HG02610 (cell line): ENCODE data around the gene KIAA1958.

ENCODE experiments used
- ATAC-seq: cut with Tn5 transposase; IDR thresholded peaks from one replicate; pipeline ENCODE4 v1.9.1; 2021; ENCODE audit warnings: mild to moderate bottlenecking, moderate library complexity; ENCODE audit not compliant: unreplicated experiment

Gene KIAA1958

DNA sequence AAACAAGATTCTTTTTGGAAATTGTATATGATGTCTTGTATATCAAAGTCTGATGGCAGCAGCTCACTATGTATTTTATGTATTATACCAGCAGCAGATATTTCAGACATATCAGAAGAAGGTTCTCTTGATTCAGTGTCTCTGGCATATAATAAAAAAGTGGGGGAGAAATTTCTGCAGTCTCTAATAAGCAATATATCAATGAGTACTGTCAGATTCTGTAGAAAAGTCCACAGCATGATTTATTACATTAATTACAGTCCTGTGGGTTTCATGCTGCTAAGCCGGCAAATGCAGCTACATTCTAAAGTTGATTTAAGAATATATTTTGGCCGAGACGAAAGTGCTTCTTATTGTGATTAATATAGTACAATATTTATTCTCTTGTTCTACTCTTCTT, 113.1 kb downstream of the KIAA1958 start:
- ATAC-seq, result no peak

DNA sequence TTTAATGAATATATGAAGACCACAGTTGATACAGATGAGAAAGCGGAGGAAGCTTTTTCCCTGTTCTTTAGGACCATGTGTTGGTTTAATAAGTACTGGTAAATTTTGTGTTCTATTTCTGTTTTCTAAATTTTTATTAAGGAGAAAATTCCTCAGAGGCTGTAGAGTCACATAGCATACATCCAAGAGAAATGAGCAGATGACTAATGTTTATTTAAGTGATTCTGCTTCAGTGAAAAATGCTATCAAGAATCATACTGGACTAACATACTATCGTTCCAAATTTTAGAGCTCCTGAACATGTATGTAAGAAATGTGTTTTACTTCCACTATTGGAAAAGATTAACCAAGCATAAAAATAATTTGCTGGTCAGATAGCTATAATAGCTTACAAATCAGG, 115.0 kb downstream of the KIAA1958 start:
- ATAC-seq, result no peak

DNA sequence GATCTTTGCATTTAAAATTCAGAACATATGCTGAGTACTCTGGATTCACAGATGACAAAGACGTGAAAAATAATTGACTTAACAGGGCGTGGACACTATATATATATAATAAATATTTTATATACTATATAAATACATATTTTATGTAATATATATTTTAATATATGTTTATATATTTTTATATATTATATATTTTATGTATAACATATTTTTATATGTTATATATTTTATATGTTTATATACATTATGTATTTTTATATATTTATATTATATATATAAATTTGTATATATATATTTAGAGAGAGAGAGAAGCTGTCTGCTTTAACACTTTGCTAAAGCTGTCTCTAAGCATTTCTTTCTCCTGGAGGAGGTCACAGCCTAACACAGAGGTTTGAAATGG, 118.2 kb downstream of the KIAA1958 start:
- ATAC-seq, result no peak

DNA sequence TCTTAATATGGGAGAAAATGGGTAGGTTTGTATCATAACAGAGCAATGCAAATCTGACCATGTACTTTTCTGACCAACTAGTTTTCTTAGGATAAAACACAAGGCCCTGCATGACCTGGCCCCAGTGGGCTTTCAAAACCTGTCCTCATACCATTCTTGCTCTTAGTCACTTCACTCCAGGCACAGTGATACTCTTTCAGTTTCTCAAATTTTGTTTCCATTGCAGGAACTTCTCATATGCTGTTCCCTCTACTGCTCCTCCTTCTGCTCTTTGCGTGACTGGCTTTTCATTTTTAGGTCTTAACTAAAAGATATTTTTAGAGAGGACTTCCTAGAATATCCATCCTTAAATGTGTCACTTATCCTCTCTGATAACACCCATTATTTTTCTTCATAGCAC, 118.9 kb downstream of the KIAA1958 start:
- ATAC-seq, result peak; percentile 94

DNA sequence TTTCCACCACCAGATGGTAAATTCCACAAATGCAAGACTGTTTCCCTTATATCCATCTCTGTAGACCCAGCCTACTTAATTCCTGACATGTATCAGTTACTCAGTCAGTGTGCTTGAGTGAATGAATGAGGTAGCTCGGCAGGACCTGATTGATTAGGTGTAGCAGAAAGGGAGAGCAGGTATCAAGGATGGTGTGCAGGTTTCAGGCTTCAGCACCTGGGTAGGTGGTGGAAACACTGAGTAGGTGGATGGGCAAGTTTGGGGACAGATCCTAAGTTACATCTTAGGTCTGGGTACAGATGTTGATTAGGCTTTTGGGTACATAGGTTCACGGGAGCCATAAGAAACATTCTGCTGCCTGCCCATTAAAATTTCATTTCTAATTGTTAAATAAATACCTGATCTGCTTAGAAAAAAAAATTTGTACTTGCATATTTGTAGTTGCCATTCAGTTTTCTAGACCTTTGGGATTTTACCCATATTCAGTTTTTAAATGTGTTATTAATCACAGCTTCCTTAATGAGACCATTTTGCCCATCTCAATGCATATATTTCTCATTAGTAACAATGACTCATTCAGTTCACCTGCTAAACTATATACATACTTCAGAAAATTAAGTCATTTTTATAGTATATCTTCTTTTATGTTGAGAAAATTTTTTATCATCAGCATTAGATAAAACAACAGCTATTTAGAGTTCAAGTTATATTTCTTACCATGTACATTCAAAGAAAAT, 119.5 kb downstream of the KIAA1958 start:
- ATAC-seq, result peak; percentile 26

DNA sequence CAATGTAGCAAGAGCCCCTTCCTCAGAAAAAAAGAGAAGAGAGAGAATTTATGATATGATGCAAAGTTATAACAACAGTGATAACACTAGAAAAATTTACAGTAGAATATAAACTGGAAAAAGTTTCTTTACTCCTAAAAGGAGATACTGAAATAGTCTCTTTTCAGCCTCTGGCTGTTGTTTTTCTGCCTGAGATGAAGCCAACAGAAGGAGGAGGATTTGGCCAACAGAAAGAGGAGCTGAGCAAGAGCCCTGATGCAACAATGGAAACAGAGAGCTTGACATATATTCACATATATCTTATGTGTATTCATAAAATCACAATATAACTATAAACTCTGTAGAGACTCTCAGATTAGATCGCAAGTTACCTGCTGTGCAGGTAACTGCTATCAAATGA, 122.2 kb downstream of the KIAA1958 start:
- no peak for ATAC-seq

DNA sequence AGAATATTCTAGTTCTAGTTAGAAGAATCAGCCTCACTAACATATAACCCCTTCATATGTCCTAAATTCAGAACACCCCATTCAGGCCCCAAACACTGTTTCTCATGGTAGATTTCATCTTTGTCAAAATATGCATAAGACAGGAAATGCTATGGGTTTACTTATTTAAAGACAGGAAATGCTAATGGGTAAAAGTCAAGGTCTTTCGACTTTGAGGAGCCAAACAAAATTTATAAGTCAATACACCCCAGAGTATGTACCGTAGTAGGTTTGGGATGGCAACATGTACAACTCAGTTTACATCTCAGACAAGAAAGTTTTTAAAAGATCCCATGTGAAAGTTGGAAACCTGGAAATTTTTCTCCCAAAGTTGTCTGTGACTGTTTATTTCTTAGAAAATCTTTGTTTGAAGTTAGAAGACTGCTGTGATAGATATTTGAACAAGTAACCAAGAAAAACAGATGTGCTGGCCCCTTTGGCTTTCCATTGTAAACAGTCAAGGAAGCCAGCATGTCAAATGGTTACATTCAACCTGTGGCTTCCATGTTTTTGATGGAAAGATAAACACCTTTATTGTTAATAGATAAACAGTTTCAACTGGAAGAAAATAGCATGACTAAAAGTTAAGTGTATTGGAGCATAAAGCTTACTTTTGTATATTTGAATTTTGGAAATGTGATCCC, 129.1 kb downstream of the KIAA1958 start:
- ATAC-seq, result no peak

DNA sequence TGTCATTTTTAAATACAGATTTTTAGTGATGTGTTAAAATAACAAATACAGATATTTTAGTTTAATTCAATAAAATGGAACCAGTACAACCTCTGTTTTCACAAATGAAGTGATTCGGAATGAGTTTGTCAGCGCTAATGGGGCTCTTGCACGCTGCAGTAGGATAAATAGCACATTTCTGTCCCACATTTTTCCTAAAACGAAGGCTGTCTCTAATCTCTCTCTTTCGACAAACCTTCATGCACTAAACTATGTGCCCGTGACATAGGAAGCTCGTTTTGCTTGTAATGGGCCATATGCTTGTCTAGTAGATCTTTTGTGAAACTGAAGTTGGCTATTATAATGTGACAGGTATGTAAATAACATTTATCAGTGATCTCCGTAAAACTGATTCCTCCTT, 130.7 kb downstream of the KIAA1958 start:
- no peak for ATAC-seq

DNA sequence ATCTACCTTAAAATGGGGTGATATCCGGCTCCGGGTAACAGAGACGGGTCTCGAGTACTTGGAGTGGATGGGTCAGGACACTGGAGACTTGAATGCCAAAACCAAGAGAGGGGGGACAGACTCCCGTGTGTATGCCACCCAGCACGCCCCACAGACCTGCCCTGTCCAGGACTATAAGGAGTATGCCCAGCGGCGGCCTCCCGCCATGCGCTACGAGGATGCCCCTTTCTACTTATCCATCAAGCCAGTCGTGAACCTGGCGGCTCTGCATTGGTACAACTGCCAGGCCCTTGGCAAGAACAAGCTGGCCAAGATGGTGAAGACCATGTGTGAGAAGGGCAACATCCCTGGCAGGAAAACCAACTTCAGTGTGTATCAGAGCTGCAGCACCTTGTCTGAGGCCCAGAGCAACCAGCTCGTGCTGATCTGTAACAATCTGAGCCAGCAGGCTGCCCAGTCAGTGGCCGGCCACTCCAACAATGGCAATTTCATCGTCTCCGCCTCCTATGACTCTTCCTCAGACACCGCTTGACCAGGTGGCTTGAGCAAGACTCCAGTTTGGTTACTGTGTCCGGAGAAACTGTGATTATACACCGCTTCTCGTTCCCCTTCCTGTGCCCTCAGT, 131.9 kb downstream of the KIAA1958 start:
- ATAC-seq, result no peak

DNA sequence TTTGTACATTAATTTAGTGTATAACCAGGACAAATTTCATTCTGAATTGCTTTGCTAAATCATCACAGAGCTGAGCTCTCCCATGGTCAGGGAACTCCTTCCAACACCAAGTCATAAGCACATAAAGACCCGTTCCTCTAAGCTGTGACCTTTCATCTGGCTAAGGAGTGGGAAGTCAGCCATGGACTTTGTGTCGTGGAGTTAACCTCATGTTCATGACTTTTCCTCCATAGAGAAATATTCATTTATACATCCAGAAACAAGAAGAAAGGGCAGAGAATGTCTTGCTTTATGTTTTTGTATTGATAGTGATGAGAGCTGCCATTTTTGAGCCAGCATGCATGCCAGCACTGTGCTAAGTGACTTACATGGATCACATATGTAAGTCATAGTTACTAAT, 133.8 kb downstream of the KIAA1958 start:
- ATAC-seq, result no peak

DNA sequence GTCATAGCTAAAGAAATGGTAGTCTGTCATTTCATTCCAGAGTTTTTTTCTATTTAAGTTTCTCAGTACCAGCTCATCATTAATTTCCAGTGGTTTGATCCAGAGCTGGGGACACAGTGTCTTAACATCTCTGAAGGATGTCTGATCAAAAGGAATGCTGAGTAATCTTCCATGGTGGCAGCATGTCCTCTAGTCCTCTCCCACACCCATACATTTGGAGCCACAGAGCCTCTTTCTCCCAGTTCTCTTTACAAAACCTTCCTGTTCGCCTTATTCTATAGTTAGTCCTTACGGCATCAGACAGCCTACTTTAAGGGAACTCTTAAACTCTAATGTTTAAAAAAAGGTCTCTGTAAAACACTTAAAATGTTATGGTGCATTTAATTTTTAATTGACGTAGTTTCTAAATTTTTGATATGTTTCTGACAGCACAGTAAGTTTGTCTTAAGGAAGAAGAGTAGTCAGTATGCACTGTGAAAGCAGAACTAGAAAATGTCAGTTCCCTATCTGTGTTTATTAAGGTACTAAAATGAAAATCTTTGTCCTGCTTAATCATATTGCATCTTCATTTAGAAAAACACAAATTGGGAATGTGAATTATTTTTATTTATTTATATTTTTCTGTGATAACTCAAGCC, 134.5 kb downstream of the KIAA1958 start:
- no peak for ATAC-seq

DNA sequence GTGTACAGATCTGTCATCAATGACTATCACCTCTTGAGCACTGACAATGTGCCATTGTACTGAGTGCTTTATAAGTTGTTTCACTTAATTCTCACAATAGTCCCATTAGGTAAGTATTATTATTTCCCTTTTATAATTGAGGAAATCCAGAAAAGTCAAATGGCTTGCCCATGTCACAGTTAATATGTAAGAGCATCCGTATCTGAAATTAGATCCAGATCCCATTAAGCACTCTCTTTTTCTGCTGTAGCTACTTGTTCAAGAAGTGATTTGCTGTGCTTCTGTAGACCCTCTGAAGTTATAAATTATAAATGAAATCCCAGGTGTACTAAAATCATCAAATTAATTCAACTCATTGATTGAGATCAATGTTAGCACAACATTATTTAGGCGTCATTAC, 136.6 kb downstream of the KIAA1958 start:
- no peak for ATAC-seq

DNA sequence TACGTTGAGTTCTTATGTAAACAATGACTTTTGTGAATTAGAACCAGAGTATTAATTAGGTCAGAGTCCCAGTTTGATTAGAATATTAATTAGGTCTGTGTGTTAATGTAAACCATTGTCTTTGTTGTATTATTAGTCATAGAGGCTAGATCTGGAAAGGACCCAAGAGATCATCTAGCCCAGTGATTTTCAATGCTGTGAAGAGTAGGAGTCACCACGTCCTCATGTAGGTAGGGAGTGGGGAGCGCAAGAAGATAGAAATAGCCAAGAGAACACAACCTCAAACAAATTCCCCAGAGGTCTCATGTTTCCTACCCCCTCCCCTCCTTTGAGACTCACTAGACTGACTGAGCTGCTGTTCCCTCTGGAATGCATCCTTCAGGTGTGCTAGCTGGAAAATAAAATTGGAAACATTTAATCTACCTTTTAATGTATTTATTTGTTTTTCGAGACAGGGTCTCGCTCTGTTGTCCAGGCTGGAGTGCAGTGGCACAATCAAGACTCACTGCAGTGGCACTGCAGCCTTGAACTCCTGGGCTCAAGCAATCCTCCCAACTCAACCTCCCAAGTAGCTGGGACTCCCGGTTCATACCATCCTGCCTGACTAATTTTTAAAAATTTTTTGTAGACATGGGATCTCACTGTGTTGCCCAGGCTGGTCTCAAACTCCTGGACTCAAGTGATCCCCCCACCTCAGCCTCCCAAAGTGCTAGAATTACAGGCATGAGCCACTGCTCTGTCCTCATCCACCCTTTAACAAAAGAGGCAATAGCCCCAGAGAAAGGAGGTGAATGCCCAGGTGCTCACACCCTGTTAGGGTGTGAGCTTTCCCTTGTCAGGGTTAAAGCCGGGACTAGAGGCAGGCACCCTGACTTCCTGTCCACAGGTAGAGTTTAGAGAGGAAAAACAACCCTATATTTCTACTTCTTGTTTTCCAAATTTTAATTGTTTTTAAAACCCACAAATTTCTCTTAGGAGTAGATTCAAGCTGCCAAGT, 138.4 kb downstream of the KIAA1958 start:
- ATAC-seq, result no peak

DNA sequence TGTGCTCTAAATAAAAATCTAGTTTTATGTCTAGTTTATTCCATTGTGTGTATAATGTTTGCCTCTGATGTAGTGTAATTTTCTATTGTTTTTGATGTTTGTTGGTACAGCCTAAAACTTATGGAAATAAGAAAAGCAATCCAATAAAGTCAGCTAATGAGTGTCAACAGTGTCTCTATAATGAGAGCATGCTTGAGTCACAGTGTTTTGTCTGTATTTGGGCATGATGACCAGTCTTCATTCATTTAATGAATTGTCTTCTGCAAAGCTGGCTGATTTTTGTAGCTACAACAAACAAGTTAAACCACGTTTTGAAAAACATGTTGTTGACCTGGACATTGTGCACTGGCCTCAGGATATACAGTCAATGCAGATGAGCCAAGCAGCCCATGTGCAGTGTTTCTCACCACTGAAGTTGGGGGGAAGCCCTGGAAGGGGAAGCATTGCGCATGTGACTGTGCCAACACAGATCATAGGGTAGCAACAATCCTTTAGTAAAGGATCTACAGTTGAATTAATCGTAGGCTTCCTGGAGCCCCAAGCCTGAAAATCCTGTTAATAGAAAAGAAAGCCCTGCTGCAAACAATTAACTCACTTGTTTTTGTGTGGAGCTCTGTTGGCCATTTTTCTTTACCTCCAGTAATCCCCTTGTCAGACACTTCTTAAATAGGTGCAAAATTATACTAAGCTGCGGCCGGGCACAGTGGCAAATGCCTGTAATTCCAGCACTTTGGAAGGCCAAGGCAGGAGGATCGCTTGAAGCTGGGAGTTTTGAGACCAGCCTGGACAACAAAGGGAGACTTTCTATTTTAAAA, 143.3 kb downstream of the KIAA1958 start:
- no peak for ATAC-seq

DNA sequence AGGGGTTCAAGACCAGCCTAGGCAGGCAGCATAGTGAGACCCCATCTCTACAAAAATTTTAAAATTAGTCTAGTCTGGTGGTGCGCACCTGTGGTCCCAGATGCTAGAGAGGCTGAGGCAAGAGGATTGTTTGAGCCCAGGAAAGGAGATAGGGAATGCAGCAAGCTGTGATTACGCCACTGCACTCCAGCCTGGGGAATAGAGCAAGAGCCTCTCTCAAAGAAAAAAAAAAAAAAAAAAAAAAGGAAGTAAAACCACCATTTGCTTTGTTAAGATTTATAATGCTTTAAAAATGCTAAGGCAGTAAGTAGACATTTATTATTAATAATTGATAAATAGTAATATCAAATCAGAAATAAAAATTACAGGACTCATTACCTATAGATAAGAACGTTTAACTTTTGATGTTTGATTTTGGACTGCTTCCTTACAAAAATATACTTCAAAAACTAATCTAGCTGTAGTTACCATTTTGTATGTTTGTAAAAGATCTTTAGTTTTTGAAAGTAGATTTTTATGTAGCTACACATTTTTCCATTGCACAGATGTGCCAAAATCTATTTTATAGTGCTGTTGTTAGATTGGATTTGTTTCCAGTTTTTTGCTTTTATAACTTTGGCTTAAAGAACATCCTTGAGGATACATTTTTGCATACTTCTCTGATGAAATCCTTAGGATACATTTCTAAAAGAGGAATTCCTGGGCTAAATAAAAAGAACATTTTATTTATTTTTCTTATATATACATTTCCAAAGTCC, 144.9 kb downstream of the KIAA1958 start:
- ATAC-seq, result no peak

DNA sequence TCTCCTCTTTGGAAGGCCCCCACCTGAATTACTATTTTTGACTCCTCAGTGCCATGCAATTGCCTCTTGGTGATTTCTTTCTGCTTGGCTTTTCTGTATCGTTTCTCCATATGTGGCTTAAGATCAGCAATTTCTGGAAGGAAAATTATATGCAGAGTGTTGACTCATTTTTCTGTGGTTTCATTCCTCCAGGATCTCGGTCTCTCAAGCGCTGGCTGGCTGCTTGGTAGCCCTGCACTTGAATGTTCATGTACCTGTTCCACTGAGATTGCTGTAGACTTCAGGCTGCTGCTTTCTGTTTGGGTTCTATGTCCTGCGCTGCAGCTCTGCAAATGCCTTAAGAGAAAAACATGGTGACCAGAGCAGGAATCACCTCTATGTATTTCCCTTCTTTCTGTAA, 153.7 kb downstream of the KIAA1958 start:
- ATAC-seq, result no peak

DNA sequence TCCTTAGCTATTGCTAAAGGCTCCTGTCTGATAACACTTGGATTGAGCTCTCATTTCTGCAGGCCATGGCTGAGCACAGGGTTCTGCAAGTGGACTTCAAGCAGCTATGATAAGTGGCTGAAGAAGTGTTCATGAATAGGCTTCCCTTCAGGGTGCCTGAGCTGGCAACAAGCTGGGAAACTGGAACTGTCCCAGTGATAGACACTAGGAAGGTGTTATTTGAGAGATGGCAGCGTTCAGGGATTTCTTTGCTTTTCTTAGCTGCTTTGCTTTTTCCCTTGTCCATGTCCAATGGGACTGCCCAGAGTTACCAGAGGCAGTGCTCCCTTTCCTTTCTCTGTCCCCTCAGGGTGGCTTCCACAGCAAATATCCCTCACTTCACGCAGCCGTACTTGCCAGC, 155.5 kb downstream of the KIAA1958 start:
- ATAC-seq, result no peak

DNA sequence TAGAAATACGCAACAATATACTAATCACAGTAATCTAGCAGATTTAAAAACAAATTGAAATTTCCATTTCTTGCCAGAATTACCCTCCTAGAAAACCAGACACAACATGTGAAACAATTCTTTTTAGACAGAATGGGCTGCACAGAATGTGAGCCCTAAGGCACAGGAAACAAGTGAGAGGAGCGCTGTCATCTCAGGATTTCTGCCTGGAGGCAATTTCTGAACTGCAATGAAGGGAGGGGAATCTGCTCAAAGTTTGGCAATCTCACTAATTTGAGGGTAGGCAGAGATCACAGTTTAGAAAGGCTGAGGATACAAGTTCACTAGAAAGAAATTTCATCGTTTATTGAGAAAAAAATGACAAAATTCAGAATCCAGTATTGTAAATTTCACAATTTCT, 161.0 kb downstream of the KIAA1958 start:
- ATAC-seq, result no peak

DNA sequence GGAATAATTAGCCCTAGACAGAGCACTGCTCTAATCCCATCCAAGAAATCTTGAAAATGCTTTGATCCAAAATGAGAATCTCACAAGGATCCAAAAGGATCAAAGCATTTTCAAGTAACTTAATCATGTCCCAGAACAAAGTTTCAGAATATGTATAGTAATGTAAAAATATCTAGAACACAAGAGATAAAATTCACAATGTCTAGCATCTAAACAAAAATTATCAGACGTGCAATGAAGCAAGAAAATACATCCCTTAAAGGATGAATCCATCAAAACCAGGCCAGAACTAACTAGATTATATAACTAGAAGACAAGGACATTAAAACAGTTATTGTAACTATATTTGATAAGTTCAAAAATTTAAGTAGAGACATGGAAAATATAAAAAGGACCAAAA, 162.0 kb downstream of the KIAA1958 start:
- no peak for ATAC-seq
